GM19193 (cell line): ENCODE results near the gene LSM14B.

Source experiments
- POLR2A ChIP-seq: IDR thresholded peaks from 4 replicates; pipeline ENCODE4 v1.6.1; 2011; ENCODE audit not compliant: insufficient read depth, insufficient read length; ENCODE audit errors: extremely low read depth

The LSM14B gene

GRCh38 chr20:62121776-62122653 is at the start of gene LSM14B:
Gene LSM14B, plus strand, starts transcription at chr20:62122475. Its CDS starts 192 bp downstream, at chr20:62122667.
- peak; percentile 52 for TF ChIP-seq POLR2A

- TF ChIP-seq POLR2A, result no peak
These were observed 49.0 kb upstream of the LSM14B start for GRCh38 chr20:62073323-62073722.

DNA sequence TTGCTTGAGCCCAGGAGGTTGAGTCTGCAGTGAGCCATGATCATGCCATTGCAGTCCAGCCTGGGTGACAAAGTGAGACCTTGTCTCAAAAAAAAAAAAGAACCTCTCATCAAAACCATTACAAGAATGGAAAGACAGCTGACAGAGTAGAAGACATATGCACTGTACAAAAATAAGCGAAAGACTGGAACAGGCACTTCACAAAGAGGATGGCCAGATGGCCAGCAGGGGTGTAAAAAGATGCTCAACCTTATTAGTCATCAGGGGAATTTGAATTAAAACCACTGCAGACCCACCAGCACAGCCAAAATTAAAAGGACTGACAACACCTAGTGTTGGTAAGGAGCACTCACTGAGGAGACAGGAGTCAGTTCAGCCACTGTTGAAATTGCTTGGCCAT is 43.1 kb upstream of the LSM14B start:
- TF ChIP-seq POLR2A, result no peak

GRCh38 chr20:62080249-62080990 is 41.9 kb upstream of the LSM14B start:
- TF ChIP-seq POLR2A, result no peak

- TF ChIP-seq POLR2A, result no peak
These were observed 39.0 kb upstream of the LSM14B start for GRCh38 chr20:62083312-62083711.

GRCh38 chr20:62085206-62085605 is 37.1 kb upstream of the LSM14B start:
- no peak for TF ChIP-seq POLR2A

GRCh38 chr20:62087227-62087626 is 35.0 kb upstream of the LSM14B start:
- TF ChIP-seq POLR2A, result no peak

DNA sequence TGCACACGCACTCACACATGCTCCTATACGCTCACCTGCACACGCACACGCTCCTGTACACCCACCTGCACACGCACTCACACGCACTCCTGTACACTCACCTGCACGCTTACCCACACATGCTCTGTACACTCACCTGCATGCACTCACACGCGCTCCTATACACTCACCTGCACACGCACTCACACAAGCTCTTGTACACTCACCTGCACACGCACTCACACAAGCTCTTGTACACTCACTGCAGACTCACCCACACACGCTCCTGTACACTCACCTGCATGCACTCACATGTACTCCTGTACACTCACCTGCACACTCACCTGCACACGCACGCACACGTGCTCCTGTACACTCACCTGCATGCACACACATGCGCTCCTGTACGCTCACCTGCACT is 34.6 kb upstream of the LSM14B start:
- TF ChIP-seq POLR2A, result no peak

- no peak for TF ChIP-seq POLR2A
These were observed 33.8 kb upstream of the LSM14B start for GRCh38 chr20:62088258-62089127.

- no peak for TF ChIP-seq POLR2A
These were observed 32.9 kb upstream of the LSM14B start for GRCh38 chr20:62089393-62089792.

- TF ChIP-seq POLR2A, result no peak
These were observed 25.6 kb upstream of the LSM14B start for GRCh38 chr20:62096421-62097380.

DNA sequence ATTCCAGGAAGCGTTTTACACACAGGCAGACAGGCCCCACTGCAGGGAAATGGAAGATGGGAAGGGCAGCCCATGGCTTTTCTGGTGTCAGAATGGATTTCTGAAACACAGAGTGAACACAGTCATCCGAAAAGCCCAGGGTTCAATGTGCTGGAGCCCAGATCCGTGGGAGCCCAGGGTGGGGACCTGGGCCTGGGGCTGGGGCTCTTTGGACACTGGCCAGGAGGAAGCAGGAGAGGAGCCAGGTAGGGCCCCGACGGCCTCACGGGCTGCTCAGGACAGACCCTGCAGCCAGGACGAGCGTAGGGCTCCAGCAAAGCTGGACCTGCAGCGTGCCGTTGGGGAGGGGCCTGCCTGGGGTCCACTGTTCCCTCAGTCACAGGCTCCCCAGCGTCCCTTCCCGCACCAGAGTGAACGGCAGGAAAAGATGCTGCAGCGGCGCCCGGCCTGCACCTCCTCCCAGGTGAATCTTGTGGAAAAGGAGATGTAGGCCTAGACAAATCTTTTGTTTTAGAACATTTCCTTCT is 24.3 kb upstream of the LSM14B start:
- TF ChIP-seq POLR2A, result no peak

DNA sequence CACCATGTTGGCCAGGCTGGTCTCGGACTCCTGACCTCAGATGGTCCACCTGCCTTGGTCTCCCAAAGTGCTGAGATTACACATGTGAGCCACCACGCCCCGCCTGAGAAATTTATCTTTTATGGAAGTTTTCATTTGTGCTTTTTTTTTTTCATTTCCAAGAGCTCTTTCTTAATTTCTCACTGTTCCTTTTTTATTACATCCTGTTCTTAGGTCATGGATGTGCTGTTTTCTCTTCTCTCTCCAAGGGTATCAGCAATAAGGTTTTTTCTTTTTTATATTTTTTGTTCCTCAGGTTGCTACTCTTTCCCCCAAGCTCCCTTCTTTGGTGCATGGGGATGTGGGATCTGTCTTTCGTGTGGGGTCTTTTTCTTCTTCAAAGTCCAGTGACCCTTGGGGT is 21.2 kb upstream of the LSM14B start:
- TF ChIP-seq POLR2A, result no peak
